PC-9 (cell line): ENCODE measurements around the gene ATP5F1B. TPM values are rescaled to one million over a fixed set of nuclear protein-coding genes. Genes with fewer than 3 reads are reported as not detected.
"Not testable (repeated sequence)": the region's sequence is repeated elsewhere in the genome, so short reads cannot be mapped to it uniquely, and the experiment has no call there.

ENCODE experiments used
- BruUV-seq: library from RNA; stranded (reverse); fragments of 400-500 nt; replicated peaks from 2 replicates; lab custom pipeline; 2021; lab: Mats Ljungman, UMichigan
- CTCF ChIA-PET: fragments of 300-600 bp; sonication (Branson Sonifier 250); formaldehyde crosslinking; loops from one replicate; lab custom pipeline; 2022; ENCODE audit warnings: antibody characterized with exemption; lab: Charles Lee
- POLR2A ChIA-PET: fragments of 300-600 bp; sonication (Branson Sonifier 250); formaldehyde crosslinking; loops from one replicate; lab custom pipeline; 2022; ENCODE audit warnings: antibody characterized with exemption; ENCODE audit not compliant: unreplicated experiment; lab: Charles Lee
- DNase-seq, 2 experiments: peaks; one replicate each; pipeline versions ENCODE4 v3.0.0 to v3.0.0-alpha.2; 2015 to 2022; ENCODE audit warnings: mixed read lengths in 1 of 2
- H2AFZ ChIP-seq: fragments of 200-600 bp; sonication (generic); 2 replicates; pipeline ENCODE4 v1.8.1; 2017; ENCODE audit warnings: antibody characterized with exemption
- H3F3A ChIP-seq: fragments of 200-600 bp; sonication (generic); 2 replicates; pipeline ENCODE4 v1.8.1; 2017; ENCODE audit warnings: antibody characterized with exemption, mild to moderate bottlenecking, low read depth; ENCODE audit not compliant: insufficient read depth
- H3K27ac ChIP-seq: fragments of 200-600 bp; sonication (generic); 2 replicates; pipeline ENCODE4 v1.6.1; 2016; ENCODE audit warnings: mixed run types
- H3K27me3 ChIP-seq: fragments of 200-600 bp; sonication (generic); 2 replicates; pipeline ENCODE4 v1.6.1; 2016; ENCODE audit warnings: low read depth, mixed run types; ENCODE audit not compliant: insufficient read depth
- H3K36me3 ChIP-seq: fragments of 200-600 bp; sonication (generic); 2 replicates; pipeline ENCODE4 v1.6.1; 2016; ENCODE audit warnings: low read depth, mixed run types
- H3K4me1 ChIP-seq: fragments of 200-600 bp; sonication (generic); replicated peaks from 2 replicates; pipeline ENCODE4 v1.6.1; 2016; ENCODE audit warnings: mixed run types; ENCODE audit not compliant: insufficient read depth
- H3K4me2 ChIP-seq: fragments of 200-600 bp; sonication (generic); 2 replicates; pipeline ENCODE4 v1.6.1; 2017; ENCODE audit warnings: mixed run types
- H3K4me3 ChIP-seq: fragments of 200-600 bp; sonication (generic); 2 replicates; pipeline ENCODE4 v1.6.1; 2016; ENCODE audit warnings: mixed run types
- H3K79me2 ChIP-seq: fragments of 200-600 bp; sonication (generic); 2 replicates; pipeline ENCODE4 v1.6.1; 2017; ENCODE audit warnings: low read depth, mixed run types
- H3K9me2 ChIP-seq: fragments of 200-600 bp; sonication (generic); 2 replicates; pipeline ENCODE4 v1.8.1; 2017; ENCODE audit warnings: mild to moderate bottlenecking; ENCODE audit not compliant: insufficient read depth
- H3K9me3 ChIP-seq: fragments of 200-600 bp; sonication (generic); 2 replicates; pipeline ENCODE4 v1.8.1; 2016; ENCODE audit warnings: low read depth; ENCODE audit not compliant: insufficient read depth
- H4K20me1 ChIP-seq: fragments of 200-600 bp; sonication (generic); 2 replicates; pipeline ENCODE4 v1.8.1; 2017; ENCODE audit not compliant: insufficient read depth
- CTCF ChIP-seq: fragments of 200-600 bp; sonication (generic); conservative IDR thresholded peaks from 2 replicates; pipeline ENCODE4 v1.6.1; 2017; ENCODE audit warnings: mixed run types, antibody characterized with exemption, mild to moderate bottlenecking, moderate library complexity
- EZH2 ChIP-seq: fragments of 200-600 bp; sonication (generic); IDR thresholded peaks from 2 replicates; pipeline ENCODE4 v1.8.0; 2017; ENCODE audit warnings: antibody characterized with exemption, low read depth
- intact Hi-C: fragments of 100-400 bp; cut with micrococcal nuclease; formaldehyde crosslinking; loops from one replicate; pipeline ENCODE4 v1.10.0; 2022; ENCODE audit not compliant: unreplicated experiment
- total RNA-seq: library from RNA; stranded (reverse); gene quantifications from 2 replicates; pipeline ENCODE4 v1.2.3, GENCODE V29; 2021

ATP5F1B gene
- total RNA-seq, 1 experiment from 2014 or later: 587 TPM

- Histone ChIP-seq H2AFZ (no peak overlapping the region), H3K27ac (no peak overlapping the region), H4K20me1 (no peaks in the 10 kb centered on the region), H3F3A (peaks cover 49% of the 10 kb centered on the region), H3K4me2 (no peak overlapping the region), H3K79me2 (no peaks in the 10 kb centered on the region), H3K36me3 (no peaks in the 10 kb centered on the region), H3K27me3 (no peaks in the 10 kb centered on the region), H3K9me2 (no peaks in the 10 kb centered on the region), H3K4me1 (peaks cover 31% of the 10 kb centered on the region), H3K9me3 (0 out of 2 replicates have a peak, but pooled peaks cover 3% of the 10 kb centered on the region), H3K4me3 (no peak overlapping the region)
- intact Hi-C loops: no loop called here
- ChIA-PET CTCF (interaction anchor here (0.6 kb wide), 1 partner anchor 156 kb away, joined by 7 read pairs; no protein-coding TSS in a partner anchor), POLR2A (interaction anchor here (0.7 kb wide), 2 partner anchors 11 to 30 kb away, joined by 18 to 20 read pairs; no protein-coding TSS in a partner anchor)
- no TSS peak for BruUV-seq
- no peak for DNase-seq
- TF ChIP-seq CTCF: no peak
- no peak for TF ChIP-seq EZH2
Observed at GRCh38 chr12:56657416-56658379, 11.9 kb upstream of the ATP5F1B start.

GRCh38 chr12:56653781-56654180 lies 8.0 kb upstream of the ATP5F1B start:
- BruUV-seq, H3K9me3 ChIP-seq, H3K36me3 ChIP-seq, H3K4me2 ChIP-seq, H3K27me3 ChIP-seq, POLR2A ChIA-PET, H3K9me2 ChIP-seq, H3K27ac ChIP-seq, H3K4me1 ChIP-seq, H2AFZ ChIP-seq, H3K4me3 ChIP-seq, intact Hi-C loops, CTCF ChIA-PET, H4K20me1 ChIP-seq, H3K79me2 ChIP-seq, DNase-seq: not testable (repeated sequence)
- H3F3A ChIP-seq: peaks cover 15% of the 10 kb centered on the region

- intact Hi-C loops: not testable (repeated sequence)
Observed at GRCh38 chr12:56648023-56648422, 2.2 kb upstream of the ATP5F1B start.

GRCh38 chr12:56645201-56645716 lies 525 bp downstream of the ATP5F1B start:
- Histone ChIP-seq H3K4me2 (peak overlapping the region; percentile 89), H4K20me1 (peaks cover 35% of the 10 kb centered on the region), H3K79me2 (peaks cover 48% of the 10 kb centered on the region), H3K4me3 (peak overlapping the region; percentile 94), H3K27ac (peak overlapping the region; percentile 36), H3K9me2 (no peaks in the 10 kb centered on the region), H3F3A (peaks cover 36% of the 10 kb centered on the region), H3K9me3 (no peaks in the 10 kb centered on the region), H3K4me1 (peaks cover 18% of the 10 kb centered on the region), H3K27me3 (no peaks in the 10 kb centered on the region), H2AFZ (peak overlapping the region; percentile 77), H3K36me3 (peaks cover 34% of the 10 kb centered on the region)
- no peak for TF ChIP-seq EZH2
- ChIA-PET POLR2A (interaction anchor here (0.6 to 0.7 kb wide), 3 partner anchors 9 to 40 kb away, joined by 3 read pairs; no protein-coding TSS in a partner anchor), CTCF (interaction anchor here (0.9 kb wide), 1 partner anchor 9 kb away, joined by 5 read pairs; no protein-coding TSS in a partner anchor)
- intact Hi-C loops: no loop called here
- DNase-seq: no peak
- TSS peak; percentile 61 for BruUV-seq

More at GRCh38 chr12:56648023-56648422, 2.2 kb upstream of the ATP5F1B start:
- H3F3A ChIP-seq: peaks cover 14% of the 10 kb centered on the region
- peaks cover 18% of the 10 kb centered on the region for H4K20me1 ChIP-seq
- H3K9me2 ChIP-seq, DNase-seq, H3K9me3 ChIP-seq, BruUV-seq, H3K4me3 ChIP-seq, H3K27me3 ChIP-seq, POLR2A ChIA-PET, H2AFZ ChIP-seq, CTCF ChIA-PET, H3K4me2 ChIP-seq, H3K27ac ChIP-seq: not testable (repeated sequence)
- peaks cover 18% of the 10 kb centered on the region for H3K36me3 ChIP-seq
- peaks cover 28% of the 10 kb centered on the region for H3K79me2 ChIP-seq
- H3K4me1 ChIP-seq: peaks cover 18% of the 10 kb centered on the region
